Erythroblast (primary cell): Measurements from ENCODE around the gene NXPH4.

ENCODE experiments used
- GATA1 ChIP-seq: IDR thresholded peaks from 2 replicates; pipeline ENCODE4 v1.6.1; 2011; ENCODE audit warnings: low read depth, mild to moderate bottlenecking, control low read depth, low read length, moderate library complexity
- POLR2A ChIP-seq: IDR thresholded peaks from 2 replicates; pipeline ENCODE4 v1.6.1; 2011; ENCODE audit warnings: mild to moderate bottlenecking, low read length

- no peak for TF ChIP-seq POLR2A
- TF ChIP-seq GATA1, result no peak
These were observed 25.2 kb upstream of the NXPH4 start for GRCh38 chr12:57191410-57191809.
